Kasumi-1 (cell line): Measurements from ENCODE around the gene ZNF775.

Experiments used
- DNase-seq, 2 experiments: peaks; one replicate each; lab custom pipeline; 2025; lab: John Stamatoyannopoulos, UW

The ZNF775 gene

GRCh38 chr7:150346922-150347321 lies 32.2 kb upstream of the ZNF775 start:
- no peak for DNase-seq

GRCh38 chr7:150351587-150352194 lies 27.4 kb upstream of the ZNF775 start:
- no peak for DNase-seq

GRCh38 chr7:150355666-150356059 lies 23.5 kb upstream of the ZNF775 start:
- DNase-seq, result no peak

GRCh38 chr7:150356265-150356897 lies 22.7 kb upstream of the ZNF775 start:
- DNase-seq, result peak; percentile 55 to 65

- peak; percentile 61 to 72 for DNase-seq
These were observed 21.9 kb upstream of the ZNF775 start for GRCh38 chr7:150357270-150357669.

GRCh38 chr7:150357771-150358427 lies 21.2 kb upstream of the ZNF775 start:
- DNase-seq, result no peak

- DNase-seq, result no peak
These were observed 20.7 kb upstream of the ZNF775 start for GRCh38 chr7:150358433-150358832.

- no peak for DNase-seq
These were observed 20.0 kb upstream of the ZNF775 start for GRCh38 chr7:150358988-150359621.

- DNase-seq, result no peak
These were observed 19.3 kb upstream of the ZNF775 start for GRCh38 chr7:150359622-150360362.

- no peak for DNase-seq
These were observed 18.6 kb upstream of the ZNF775 start for GRCh38 chr7:150360363-150361058.

- DNase-seq, result no peak
These were observed 17.7 kb upstream of the ZNF775 start for GRCh38 chr7:150361402-150361801.

GRCh38 chr7:150361807-150362621 lies 17.1 kb upstream of the ZNF775 start:
- no peak for DNase-seq

- DNase-seq, result no peak
These were observed 15.8 kb upstream of the ZNF775 start for GRCh38 chr7:150363370-150363769.

GRCh38 chr7:150363872-150364271 lies 15.3 kb upstream of the ZNF775 start:
- peak; percentile 91 to 92 for DNase-seq

GRCh38 chr7:150365194-150365593 lies 13.9 kb upstream of the ZNF775 start:
- no peak for DNase-seq

GRCh38 chr7:150365673-150366398 lies 13.3 kb upstream of the ZNF775 start:
- DNase-seq, result peak; percentile 65 to 67

- no peak for DNase-seq
These were observed 11.4 kb upstream of the ZNF775 start for GRCh38 chr7:150367677-150368095.

- peak; percentile 63 to 69 for DNase-seq
These were observed 10.8 kb upstream of the ZNF775 start, which contains the start of gene REPIN1 for GRCh38 chr7:150368096-150368883. REPIN1 (plus strand) TSS chr7:150368822; CDS start chr7:150369712, 890 bp downstream.
